ENCODE results near the gene OR7G2. TPM values are rescaled to one million over a fixed set of nuclear protein-coding genes. Genes with fewer than 3 reads are reported as not detected.
A peak's percentile ranks its signal among the peaks of the same experiment; 100 is the strongest.

The OR7G2 gene
- total RNA-seq (not detected), polyA plus RNA-seq (not detected), total RNA-seq (0 reads per million in 6 experiments)

- H3K36me3 Mint-ChIP-seq: no peaks in the 10 kb centered on the region
- POLR2A ChIA-PET: no interaction called here
- ATAC-seq: no peak
- peaks cover 11 to 38% (median 19%) of the 10 kb centered on the region in 5 donors for H3K27me3 Mint-ChIP-seq
- no peak within 1 kb of the TSS for H3K27ac Mint-ChIP-seq
- H3K4me1 Mint-ChIP-seq: peaks cover 0 to 2% (median 0%) of the 10 kb centered on the region in 4 donors
- no peak for DNase-seq
- no peaks in the 10 kb centered on the region for H3K9me3 Mint-ChIP-seq
- no peak within 1 kb of the TSS for H3K4me3 Mint-ChIP-seq
These were observed at the start of gene OR7G2 for GRCh38 chr19:9107375-9107774. TSS of gene OR7G2 (minus strand) at chr19:9107475. CDS start at chr19:9103243, 4,232 bp downstream.

GRCh38 chr19:9156304-9156703 is 49.0 kb upstream of the OR7G2 start:
- ATAC-seq (no peak), DNase-seq (no peak)
- H3K4me3 Mint-ChIP-seq: no peak overlapping the region
- POLR2A ChIA-PET: no interaction called here
- H3K27me3 Mint-ChIP-seq: no peaks in the 10 kb centered on the region
- peaks cover 0 to 81% (median 19%) of the 10 kb centered on the region in 9 donors for H3K9me3 Mint-ChIP-seq
- H3K4me1 Mint-ChIP-seq: peaks cover 20 to 48% (median 37%) of the 10 kb centered on the region in 4 donors
- peak overlapping the region in 2 of 10 donors; percentile 41 to 52 for H3K27ac Mint-ChIP-seq
- H3K36me3 Mint-ChIP-seq: peaks cover 64 to 96% (median 94%) of the 10 kb centered on the region in 3 donors

GRCh38 chr19:9155591-9155990 is 48.3 kb upstream of the OR7G2 start:
- Mint-ChIP-seq H3K36me3 (peaks cover 62 to 95% (median 94%) of the 10 kb centered on the region in 3 donors), H3K27ac (peak overlapping the region in 7 of 10 donors; percentile 7 to 84 (median 41)), H3K9me3 (peaks cover 0 to 80% (median 22%) of the 10 kb centered on the region in 9 donors), H3K4me1 (peaks cover 25 to 56% (median 44%) of the 10 kb centered on the region in 4 donors), H3K4me3 (no peak overlapping the region), H3K27me3 (no peaks in the 10 kb centered on the region)
- DNase-seq: no peak
- POLR2A ChIA-PET: no interaction called here
- no peak for ATAC-seq

GRCh38 chr19:9151367-9151766 is 44.1 kb upstream of the OR7G2 start:
- Mint-ChIP-seq H3K27me3 (no peaks in the 10 kb centered on the region), H3K27ac (peak overlapping the region in 3 of 10 donors; percentile 8 to 13 (median 11)), H3K9me3 (peaks cover 0 to 63% (median 18%) of the 10 kb centered on the region in 9 donors), H3K4me3 (peak overlapping the region in 3 of 10 donors; percentile 22 to 35 (median 29)), H3K4me1 (peaks cover 48 to 88% (median 80%) of the 10 kb centered on the region in 4 donors), H3K36me3 (peaks cover 53 to 90% (median 77%) of the 10 kb centered on the region in 3 donors)
- no peak for DNase-seq
- POLR2A ChIA-PET: no interaction called here
- no peak for ATAC-seq

GRCh38 chr19:9150650-9151049 is 43.4 kb upstream of the OR7G2 start:
- Mint-ChIP-seq H3K27ac (peak overlapping the region in 3 of 10 donors; percentile 32 to 63 (median 41)), H3K9me3 (peaks cover 0 to 57% (median 19%) of the 10 kb centered on the region in 9 donors), H3K36me3 (peaks cover 50 to 88% (median 73%) of the 10 kb centered on the region in 3 donors), H3K27me3 (no peaks in the 10 kb centered on the region), H3K4me1 (peaks cover 49 to 80% (median 76%) of the 10 kb centered on the region in 4 donors), H3K4me3 (peak overlapping the region in 5 of 10 donors; percentile 3 to 35 (median 12))
- no peak for ATAC-seq
- no peak for DNase-seq
- POLR2A ChIA-PET: no interaction called here

GRCh38 chr19:9149997-9150396 is 42.7 kb upstream of the OR7G2 start:
- POLR2A ChIA-PET: no interaction called here
- Mint-ChIP-seq H3K36me3 (peaks cover 48 to 88% (median 73%) of the 10 kb centered on the region in 3 donors), H3K9me3 (peaks cover 2 to 57% (median 26%) of the 10 kb centered on the region in 9 donors), H3K4me1 (peaks cover 46 to 76% (median 69%) of the 10 kb centered on the region in 4 donors), H3K27ac (peak overlapping the region in 5 of 10 donors; percentile 27 to 86 (median 37)), H3K4me3 (peak overlapping the region in 8 of 10 donors; percentile 2 to 55 (median 26)), H3K27me3 (no peaks in the 10 kb centered on the region)
- DNase-seq: no peak
- ATAC-seq: no peak

GRCh38 chr19:9148697-9149096 is 41.4 kb upstream of the OR7G2 start:
- Mint-ChIP-seq H3K4me1 (peaks cover 42 to 74% (median 62%) of the 10 kb centered on the region in 4 donors), H3K36me3 (peaks cover 44 to 88% (median 74%) of the 10 kb centered on the region in 3 donors), H3K27ac (peak overlapping the region in 1 of 10 donors; percentile 49), H3K4me3 (peak overlapping the region in 5 of 10 donors; percentile 8 to 30 (median 17)), H3K27me3 (no peaks in the 10 kb centered on the region), H3K9me3 (peaks cover 9 to 56% (median 30%) of the 10 kb centered on the region in 9 donors)
- ATAC-seq: no peak
- DNase-seq: no peak
- POLR2A ChIA-PET: no interaction called here

- Mint-ChIP-seq H3K9me3 (peaks cover 9 to 46% (median 26%) of the 10 kb centered on the region in 9 donors), H3K27ac (no peak overlapping the region), H3K36me3 (peaks cover 40 to 80% (median 68%) of the 10 kb centered on the region in 3 donors), H3K4me3 (no peak overlapping the region), H3K4me1 (peaks cover 38 to 75% (median 62%) of the 10 kb centered on the region in 4 donors), H3K27me3 (no peaks in the 10 kb centered on the region)
- ATAC-seq: no peak
- no peak for DNase-seq
- POLR2A ChIA-PET: interaction anchor here (0.6 kb wide), 1 partner anchor 161 kb away, joined by 3 read pairs; no protein-coding TSS in a partner anchor
These were observed 39.6 kb upstream of the OR7G2 start for GRCh38 chr19:9146882-9147281.

GRCh38 chr19:9144920-9145319 is 37.6 kb upstream of the OR7G2 start:
- Mint-ChIP-seq H3K4me1 (peaks cover 32 to 74% (median 60%) of the 10 kb centered on the region in 4 donors), H3K27me3 (no peaks in the 10 kb centered on the region), H3K4me3 (peak overlapping the region in 4 of 10 donors; percentile 2 to 30 (median 8)), H3K9me3 (peaks cover 9 to 32% (median 18%) of the 10 kb centered on the region in 9 donors), H3K27ac (peak overlapping the region in 1 of 10 donors; percentile 9), H3K36me3 (peaks cover 28 to 62% (median 51%) of the 10 kb centered on the region in 3 donors)
- no peak for DNase-seq
- POLR2A ChIA-PET: no interaction called here
- no peak for ATAC-seq

- H3K4me3 Mint-ChIP-seq: peak within 1 kb of the TSS; percentile 95 to 99 (median 98)
- H3K36me3 Mint-ChIP-seq: peaks cover 12 to 26% (median 24%) of the 10 kb centered on the region in 3 donors
- DNase-seq (peak; percentile 73 to 97 (median 89)), ATAC-seq (peak; percentile 92)
- peaks cover 7 to 18% (median 12%) of the 10 kb centered on the region in 9 donors for H3K9me3 Mint-ChIP-seq
- peak within 1 kb of the TSS; percentile 97 to 100 (median 98) for H3K27ac Mint-ChIP-seq
- POLR2A ChIA-PET: interaction anchor here (0.6 kb wide), 1 partner anchor 860 kb away, joined by 4 read pairs; no protein-coding TSS in a partner anchor
- H3K27me3 Mint-ChIP-seq: peaks cover 0 to 2% (median 0%) of the 10 kb centered on the region in 5 donors
- peaks cover 14 to 48% (median 40%) of the 10 kb centered on the region in 4 donors for H3K4me1 Mint-ChIP-seq
These were observed 33.0 kb upstream of the OR7G2 start, which contains the start of gene ZNF317 for GRCh38 chr19:9140159-9140874. TSS of gene ZNF317 (plus strand) at chr19:9140397. CDS start at chr19:9156017, 15,620 bp downstream.

- Mint-ChIP-seq H3K4me1 (peaks cover 13 to 47% (median 39%) of the 10 kb centered on the region in 4 donors), H3K27me3 (peaks cover 0 to 2% (median 0%) of the 10 kb centered on the region in 5 donors), H3K4me3 (peak overlapping the region; percentile 95 to 99 (median 98)), H3K27ac (peak overlapping the region; percentile 97 to 100 (median 98)), H3K9me3 (peaks cover 3 to 11% (median 6%) of the 10 kb centered on the region in 9 donors), H3K36me3 (peaks cover 9 to 20% (median 18%) of the 10 kb centered on the region in 3 donors)
- DNase-seq: no peak
- POLR2A ChIA-PET: interaction anchor here (0.6 to 0.7 kb wide), 2 partner anchors 482 to 860 kb away, joined by 3 to 4 read pairs; no protein-coding TSS in a partner anchor
- peak; percentile 7 to 25 for ATAC-seq
These were observed 32.4 kb upstream of the OR7G2 start for GRCh38 chr19:9139609-9140158.

- Mint-ChIP-seq H3K4me1 (peaks cover under 1 to 16% (median 11%) of the 10 kb centered on the region in 4 donors), H3K36me3 (no peaks in the 10 kb centered on the region), H3K9me3 (no peaks in the 10 kb centered on the region), H3K27ac (no peak overlapping the region), H3K27me3 (peaks cover 2 to 18% (median 7%) of the 10 kb centered on the region in 5 donors), H3K4me3 (no peak overlapping the region)
- ATAC-seq (no peak), DNase-seq (no peak)
- POLR2A ChIA-PET: interaction anchor here (0.7 kb wide), 1 partner anchor 1397 kb away, joined by 12 read pairs; no protein-coding TSS in a partner anchor
These were observed 25.1 kb upstream of the OR7G2 start for GRCh38 chr19:9132422-9132821.

Measured in naive thymus-derived CD8-positive, alpha-beta T cell (primary cell).